Heart left ventricle (tissue), 16 donors: ENCODE results near the gene SHROOM3. TPM values are rescaled to one million over a fixed set of nuclear protein-coding genes. Genes with fewer than 3 reads are reported as not detected.

Source experiments
- ATAC-seq, 4 donors: fragments of 200-7000 bp; cut with Tn5 transposase; one replicate each; pipeline ENCODE4 v1.9.1; 2020 to 2022; ENCODE audit warnings: moderate library complexity in 4 of 4, mild to moderate bottlenecking in 3 of 4, moderate number of reproducible peaks in 1 of 4
- DNase-seq, 5 donors: peaks; one replicate each; pipeline ENCODE4 v3.0.0-alpha.2; 2020
- H3K27ac ChIP-seq, 12 donors: fragments of 200-600 bp; sonication (generic) in 4 of 12; one replicate each; pipeline versions ENCODE4 v1.5.0 to v1.8.0; 2016 to 2022; ENCODE audit warnings: mild to moderate bottlenecking in 2 of 12
- H3K27me3 ChIP-seq, 9 donors: fragments of 200-600 bp; sonication (generic) in 2 of 9; one replicate each; pipeline versions ENCODE4 v1.5.1 to v1.8.0; 2016 to 2022; ENCODE audit warnings: mild to moderate bottlenecking in 3 of 9
- H3K36me3 ChIP-seq, 9 donors: fragments of 200-600 bp; sonication (generic) in 2 of 9; one replicate each; pipeline versions ENCODE4 v1.5.0 to v1.8.0; 2018 to 2022; ENCODE audit warnings: mild to moderate bottlenecking in 2 of 9
- H3K4me1 ChIP-seq, 12 donors: fragments of 200-600 bp; sonication (generic) in 4 of 12; one replicate each; pipeline versions ENCODE4 v1.5.0 to v1.8.0; 2016 to 2022; ENCODE audit warnings: mild to moderate bottlenecking in 3 of 12
- H3K4me3 ChIP-seq, 12 donors: fragments of 200-600 bp; sonication (generic) in 4 of 12; one replicate each; pipeline versions ENCODE4 v1.5.0 to v1.8.0; 2017 to 2022; ENCODE audit warnings: mild to moderate bottlenecking in 9 of 12, moderate library complexity in 4 of 12
- H3K9me3 ChIP-seq, 12 donors: fragments of 200-600 bp; sonication (generic) in 4 of 12; one replicate each; pipeline versions ENCODE4 v1.5.0 to v1.8.0; 2016 to 2022; ENCODE audit warnings: mild to moderate bottlenecking in 1 of 12
- CTCF ChIP-seq, 12 donors: fragments of 200-600 bp; sonication (generic) in 4 of 12; IDR thresholded peaks; one replicate each; pipeline versions ENCODE4 v1.5.0 to v1.8.0; 2018 to 2022; ENCODE audit warnings: antibody characterized with exemption in 12 of 12, mild to moderate bottlenecking in 5 of 12
- POLR2A ChIP-seq, 2 donors: fragments of 450-650 bp; IDR thresholded peaks; one replicate each; pipeline ENCODE4 v1.6.1; 2017; ENCODE audit warnings: antibody characterized with exemption in 2 of 2, mild to moderate bottlenecking in 2 of 2, moderate library complexity in 2 of 2
- WGBS, 4 donors: extraction: QIAGEN DNeasy Blood & Tissue Kit in 2 of 4; methylation state at CpG; one replicate each; pipeline versions ENCODE4 v1.1.5 to v1.1.7; 2013 to 2018; 5-methylcytosine and 5-hydroxymethylcytosine counted together
- intact Hi-C, 10 donors: fragments of 100-400 bp; cut with DNase I; formaldehyde crosslinking; loops; one replicate each; pipeline versions ENCODE4 v1.11.1 to v1.14.2; 2022
- polyA plus RNA-seq, 2 donors: library from polyadenylated mRNA; stranded (reverse); fragments of 200-250 nt; gene quantifications; one replicate each; pipeline ENCODE4 v1.2.3, GENCODE V29; 2013
- total RNA-seq, 9 donors: library from RNA; depleted of rRNA in 2 of 9; stranded (reverse); fragments of >200 nt in 2 of 9; fragmentation: NEBNext Ultra II Directional in 3 of 9; extraction: Animal tissue kit (Norgen Biotek cat#: 25700) in 3 of 9; gene quantifications; one replicate each; pipeline versions ENCODE4 v1.1.0 to v1.2.4, GENCODE V29; 2016 to 2023
- donor health status: ischemic (EF 13 %, LVEDD 7.1; RV severe dilation, severe dysfunction).
- donor health status: healthy with polysubstance abuse.
- donor health status: DM: no; HTN: yes; CAD: no.
- donor health status: DM: no; HTN: no; CAD: no.
- donor health status: ischemic (EF 25% LVEDD 6.9; RV normal size, moderate dysfunction).
- donor health status: ischemic (EF 25% LVEDD 5.7; RV mildly dilated, moderate dysfunction).
- donor health status: healthy.
- donor health status: DM: yes; HTN: yes; CAD: no.
- donor health status: ischemic (EF 35%, LVEDD 5.7; RV mildly dilated, moderate dysfunction).
- donor health status: nonischemic (EF 11% LVEDD 7.7; RV severe dilation, severe dysfunction).
- donor health status: DM: yes; HTN: yes; CAD: no.
- donor health status: PGD.
- donor health status: ischemic (EF 29% LVEDD 5.4; RV normal size, mild dysfunction).
- donor health status: nonischemic (EF 23%, LVEDD 6.1; RV moderate dilation, normal function).

The SHROOM3 gene
- total and polyA plus RNA-seq, 11 donors = 4.6 to 38.5 (median 20.3) TPM

GRCh38 chr4:76426272-76426671 lies 8.8 kb upstream of the SHROOM3 start:
- TF ChIP-seq CTCF (IDR thresholded peaks at IDR 0.05) = peak in 2 of 12 donors; percentile 10 to 14
- no peak for TF ChIP-seq POLR2A (IDR thresholded peaks at IDR 0.05)
- H3K36me3 ChIP-seq = no peaks in the 10 kb centered on the region
- WGBS, 4 donors = 52 to 70% (median 57%) methylated on average over 2 of the region's 2 CpGs
- DNase-seq (no peak), ATAC-seq (no peak)
- H3K4me1 ChIP-seq = peaks cover 0 to 6% (median 0%) of the 10 kb centered on the region in 12 donors
- peaks cover 0 to 4% (median 0%) of the 10 kb centered on the region in 9 donors for H3K27me3 ChIP-seq
- no peak overlapping the region for H3K4me3 ChIP-seq
- H3K9me3 ChIP-seq = no peaks in the 10 kb centered on the region
- intact Hi-C loops = loop anchor here in 2 of 10 donors (10.0 kb wide), 2 partner anchors 171 to 251 kb away; partner anchors contain the start of gene FAM47E (in 1 of the 2)
- no peak overlapping the region for H3K27ac ChIP-seq

GRCh38 chr4:76429636-76430035 lies 5.4 kb upstream of the SHROOM3 start:
- no peak overlapping the region for H3K4me3 ChIP-seq
- intact Hi-C loops = loop anchor here (1.0 to 10.0 kb wide), 14 partner anchors 73 to 783 kb away; partner anchors contain the start of gene FAM47E (in 1 of the 10)
- H3K4me1 ChIP-seq = peaks cover 0 to 7% (median 0%) of the 10 kb centered on the region in 12 donors
- peaks cover 0 to 4% (median 0%) of the 10 kb centered on the region in 9 donors for H3K27me3 ChIP-seq
- H3K27ac ChIP-seq = no peak overlapping the region
- ATAC-seq (no peak), DNase-seq (no peak)
- no peaks in the 10 kb centered on the region for H3K36me3 ChIP-seq
- WGBS, 4 donors = 90 to 99% (median 95%) methylated on average over 1 of the region's 1 CpG
- no peaks in the 10 kb centered on the region for H3K9me3 ChIP-seq
- TF ChIP-seq POLR2A (IDR thresholded peaks at IDR 0.05) (no peak), CTCF (IDR thresholded peaks at IDR 0.05) (no peak)

GRCh38 chr4:76430519-76431388 lies 4.3 kb upstream of the SHROOM3 start:
- no peaks in the 10 kb centered on the region for H3K36me3 ChIP-seq
- ATAC-seq = peak in 1 of 4 donors; percentile 41
- DNase-seq = no peak
- TF ChIP-seq POLR2A (IDR thresholded peaks at IDR 0.05) = no peak
- TF ChIP-seq CTCF (IDR thresholded peaks at IDR 0.05) = peak; percentile 41 to 76 (median 68)
- no peak overlapping the region for H3K4me3 ChIP-seq
- 37 to 43% (median 42%) methylated on average over 15 of the region's 15 CpGs for WGBS, 4 donors
- H3K4me1 ChIP-seq = peaks cover 0 to 11% (median 0%) of the 10 kb centered on the region in 12 donors
- H3K27ac ChIP-seq = no peak overlapping the region
- peaks cover 0 to 14% (median 0%) of the 10 kb centered on the region in 9 donors for H3K27me3 ChIP-seq
- H3K9me3 ChIP-seq = no peaks in the 10 kb centered on the region
- intact Hi-C loops = loop anchor here (1.0 to 10.0 kb wide), 12 partner anchors 72 to 782 kb away; no protein-coding TSS in a partner anchor
